ENCODE measurements around the gene AJM1.

GRCh38 chr9:136858844-136859757, 16.8 kb downstream of the AJM1 start:
- no peak for TF ChIP-seq CTCF (IDR thresholded peaks at IDR 0.05; ENCODE audit: insufficient read depth, low read depth, low read length)
- no peak for TF ChIP-seq EZH2 (IDR thresholded peaks at IDR 0.05; ENCODE audit: insufficient read depth, low read length)

All from astrocyte (in vitro differentiated cells and primary cell).